AG10803 (cell line): Measurements from ENCODE around the gene FGFR2.

Experiments
- DNase-seq: peaks from one replicate; pipeline ENCODE4 v3.0.0; 2010; ENCODE audit warnings: low read depth
- H3K4me3 ChIP-seq: 2 replicates; pipeline ENCODE4 v1.5.1; 2011; ENCODE audit warnings: mild to moderate bottlenecking, low read length, control low read depth
- TF ChIP-seq, protein P1 (sequence below): conservative IDR thresholded peaks from 2 replicates; pipeline ENCODE4 v1.5.1; 2011; ENCODE audit warnings: mild to moderate bottlenecking, low read length, control low read depth, inconsistent platforms

The FGFR2 gene

DNA sequence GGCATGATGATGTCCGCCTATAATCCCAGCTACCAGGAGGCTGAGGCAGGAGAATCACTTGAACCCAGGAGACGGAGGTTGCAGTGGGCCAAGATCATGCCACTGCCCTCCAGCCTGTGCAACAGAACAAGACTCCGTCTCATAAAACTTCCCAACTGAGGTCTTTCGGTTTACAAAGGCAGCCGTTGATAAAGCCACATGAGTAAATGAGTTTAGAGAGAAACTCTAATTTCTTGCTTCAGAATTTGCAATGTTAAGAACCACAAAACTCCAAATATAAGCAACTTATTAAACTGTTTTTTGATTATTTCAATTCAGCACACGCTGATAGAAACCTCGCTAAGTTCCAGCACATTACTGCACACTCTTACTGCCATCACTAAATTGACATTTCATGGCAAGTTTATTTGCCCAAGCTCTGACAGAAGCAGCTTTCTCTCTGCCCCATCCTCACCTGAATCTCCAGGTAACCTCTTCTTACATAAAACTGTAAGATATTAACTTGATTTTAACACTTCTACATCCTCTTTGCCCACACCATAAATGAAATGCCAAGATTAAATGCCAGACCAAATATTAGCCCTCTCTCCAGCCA lies 67.7 kb downstream of the FGFR2 start:
- TF ChIP-seq, protein P1, sequence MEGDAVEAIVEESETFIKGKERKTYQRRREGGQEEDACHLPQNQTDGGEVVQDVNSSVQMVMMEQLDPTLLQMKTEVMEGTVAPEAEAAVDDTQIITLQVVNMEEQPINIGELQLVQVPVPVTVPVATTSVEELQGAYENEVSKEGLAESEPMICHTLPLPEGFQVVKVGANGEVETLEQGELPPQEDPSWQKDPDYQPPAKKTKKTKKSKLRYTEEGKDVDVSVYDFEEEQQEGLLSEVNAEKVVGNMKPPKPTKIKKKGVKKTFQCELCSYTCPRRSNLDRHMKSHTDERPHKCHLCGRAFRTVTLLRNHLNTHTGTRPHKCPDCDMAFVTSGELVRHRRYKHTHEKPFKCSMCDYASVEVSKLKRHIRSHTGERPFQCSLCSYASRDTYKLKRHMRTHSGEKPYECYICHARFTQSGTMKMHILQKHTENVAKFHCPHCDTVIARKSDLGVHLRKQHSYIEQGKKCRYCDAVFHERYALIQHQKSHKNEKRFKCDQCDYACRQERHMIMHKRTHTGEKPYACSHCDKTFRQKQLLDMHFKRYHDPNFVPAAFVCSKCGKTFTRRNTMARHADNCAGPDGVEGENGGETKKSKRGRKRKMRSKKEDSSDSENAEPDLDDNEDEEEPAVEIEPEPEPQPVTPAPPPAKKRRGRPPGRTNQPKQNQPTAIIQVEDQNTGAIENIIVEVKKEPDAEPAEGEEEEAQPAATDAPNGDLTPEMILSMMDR = no peak
- DNase-seq = no peak
- H3K4me3 ChIP-seq = no peak overlapping the region

DNA sequence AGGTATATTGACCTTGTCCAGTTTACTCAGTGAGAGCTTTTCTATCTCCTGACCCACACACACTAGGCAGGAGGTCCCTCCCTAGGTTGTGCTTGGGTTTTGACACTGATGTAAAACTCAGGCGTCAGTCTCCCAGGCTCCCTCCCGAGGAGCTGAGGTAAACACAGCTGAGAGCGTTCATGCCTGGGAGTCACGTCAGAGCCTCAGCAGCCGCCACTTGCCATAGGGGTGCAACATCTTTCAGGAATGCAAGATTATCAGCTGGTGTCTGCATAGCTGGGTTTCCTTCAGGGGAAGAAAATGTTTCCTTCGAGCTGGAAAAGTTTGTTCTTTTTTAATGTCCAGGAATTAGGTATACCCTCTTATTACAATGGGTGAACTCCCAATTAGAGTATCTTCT lies 70.6 kb downstream of the FGFR2 start:
- DNase-seq = peak; percentile 9
- TF ChIP-seq, protein P1 = no peak
- H3K4me3 ChIP-seq = no peak overlapping the region

DNA sequence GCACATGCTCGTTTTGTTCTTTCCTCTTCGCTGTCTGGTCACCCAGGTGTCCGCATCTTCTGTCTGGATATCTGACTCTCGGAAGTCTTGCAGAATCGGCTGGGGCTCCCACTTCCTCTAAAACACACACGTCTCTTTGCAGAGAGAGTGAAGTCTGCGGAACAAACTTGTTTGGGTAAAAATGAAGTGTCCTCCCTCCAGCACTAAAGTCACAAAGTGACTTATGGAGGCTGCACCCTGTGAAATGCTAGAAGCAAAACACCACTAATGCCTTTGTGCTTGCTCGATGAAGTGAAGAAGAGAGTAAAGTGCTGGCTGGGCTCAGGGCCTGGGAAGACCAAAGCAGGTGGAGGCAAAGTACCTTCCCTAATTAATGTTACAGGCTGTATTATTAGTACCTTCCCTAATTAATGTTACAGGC lies 71.4 kb downstream of the FGFR2 start:
- TF ChIP-seq, protein P1 = no peak
- DNase-seq = no peak
- no peak overlapping the region for H3K4me3 ChIP-seq

DNA sequence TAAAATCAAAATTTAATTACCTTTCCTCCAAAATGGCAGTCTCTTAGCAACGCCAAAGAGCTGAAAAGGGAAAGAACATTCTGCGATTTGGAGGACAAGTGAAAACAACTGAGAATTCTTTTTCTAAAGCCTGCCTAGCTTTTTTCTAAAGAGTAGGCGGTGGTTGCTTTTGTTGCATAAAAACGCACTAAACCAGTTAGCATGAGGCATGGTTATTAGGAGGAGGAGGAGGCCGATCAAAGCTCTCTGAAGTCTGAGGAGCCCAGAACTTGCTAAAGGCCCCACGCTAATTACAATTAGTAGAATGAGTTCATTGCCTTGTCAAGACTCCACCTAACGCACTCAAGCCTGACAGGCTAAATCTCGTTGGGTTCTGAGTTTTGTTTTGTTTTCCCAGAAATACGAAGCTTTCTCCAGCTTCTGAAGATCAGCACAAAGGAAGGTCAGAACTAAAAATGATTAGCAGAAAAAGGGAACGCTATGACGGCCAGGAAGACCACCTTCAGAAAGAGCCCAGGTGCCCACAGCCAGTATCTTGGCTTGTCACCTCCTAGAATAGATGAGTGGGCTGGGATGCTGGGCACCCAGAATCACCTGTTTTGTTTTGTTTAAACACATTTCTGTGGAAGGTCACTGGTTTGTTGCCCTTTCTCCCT lies 72.0 kb downstream of the FGFR2 start:
- TF ChIP-seq, protein P1 = no peak
- DNase-seq = no peak
- no peak overlapping the region for H3K4me3 ChIP-seq

DNA sequence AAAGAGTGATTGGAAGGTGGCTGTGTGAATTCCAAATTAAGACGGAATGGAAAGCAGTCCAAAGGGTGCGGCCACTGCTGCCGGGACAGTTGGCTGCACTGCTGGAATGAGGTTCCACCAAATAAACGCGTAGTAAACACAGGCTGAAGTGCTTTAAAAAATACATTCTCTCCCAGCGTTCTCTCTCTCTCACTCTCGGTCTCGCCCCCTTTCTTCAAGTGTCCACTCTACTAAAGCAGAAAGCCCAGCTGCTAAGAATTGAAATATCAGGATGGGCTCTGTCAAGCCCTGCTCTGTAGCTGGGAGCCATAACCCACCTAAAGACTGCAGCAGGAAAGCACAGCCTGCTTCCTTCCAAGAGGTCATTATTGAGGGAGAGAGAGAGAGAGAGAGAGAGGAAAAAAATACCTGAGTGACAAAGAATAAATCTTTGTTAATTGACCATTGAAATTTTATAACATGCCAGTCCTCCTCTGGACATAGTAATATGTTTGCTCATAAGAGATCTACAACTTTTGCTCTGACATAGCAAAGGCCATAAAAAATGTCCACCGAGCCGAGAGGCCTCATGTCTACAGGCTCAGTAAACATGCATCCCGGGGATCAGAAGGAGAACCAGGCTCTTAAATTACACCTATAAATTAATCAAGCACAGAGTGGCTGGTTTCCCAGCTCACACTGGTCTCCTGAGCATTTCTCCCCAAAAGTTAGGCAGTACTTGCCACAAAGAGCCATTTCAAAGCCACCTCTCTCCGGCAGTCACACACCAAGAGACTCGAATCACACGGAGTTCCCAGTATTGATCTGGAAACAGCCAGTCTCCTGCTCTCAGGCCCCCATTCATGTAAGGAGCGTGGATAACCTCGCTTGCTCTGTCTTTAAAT lies 72.8 kb downstream of the FGFR2 start:
- no peak for DNase-seq
- no peak overlapping the region for H3K4me3 ChIP-seq
- TF ChIP-seq, protein P1 = no peak

DNA sequence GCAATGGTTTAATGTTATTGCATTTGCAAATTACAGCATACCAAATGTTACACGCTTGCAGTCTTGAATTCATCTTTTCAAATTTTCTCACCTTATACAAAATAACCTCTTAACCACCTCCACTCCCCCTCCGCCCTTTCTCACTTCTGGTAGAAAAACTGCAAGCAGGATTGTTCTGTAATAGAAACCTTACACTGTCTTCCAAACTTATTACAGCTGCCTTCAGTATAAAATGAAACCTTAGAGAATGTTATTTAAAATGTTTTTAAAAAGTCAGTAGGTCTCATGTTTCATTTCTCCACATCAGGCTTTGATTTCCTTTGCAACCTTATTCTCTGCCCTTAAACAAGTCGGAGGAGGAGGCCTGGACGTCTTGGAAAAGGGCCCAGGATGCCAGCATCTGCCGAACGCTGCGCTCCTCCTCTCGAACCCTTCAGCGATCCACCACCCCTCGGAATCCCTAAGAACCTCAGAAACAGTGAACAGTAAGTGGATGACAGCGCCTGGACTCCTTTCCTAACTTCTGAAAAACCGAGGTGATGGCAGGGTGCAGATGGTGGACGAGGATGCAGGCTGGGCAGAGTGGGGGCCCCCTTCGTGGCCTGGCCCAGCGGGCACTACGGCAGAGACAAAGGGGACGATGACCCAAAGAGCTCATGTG lies 74.0 kb downstream of the FGFR2 start:
- TF ChIP-seq, protein P1 = no peak
- H3K4me3 ChIP-seq = no peak overlapping the region
- peak; percentile 12 for DNase-seq
